GM06990 (cell line): Measurements from ENCODE around the gene KIAA1328.

Source experiments
- DNase-seq: peaks from one replicate; pipeline ENCODE4 v3.0.0-alpha.2; 2011; ENCODE audit not compliant: insufficient read length; ENCODE audit errors: extremely low read depth
- H3K27me3 ChIP-seq: replicated peaks from 2 replicates; pipeline ENCODE4 v1.6.0; 2011; ENCODE audit warnings: low read length; ENCODE audit not compliant: control insufficient read depth, insufficient read depth
- H3K36me3 ChIP-seq: 2 replicates; pipeline ENCODE4 v1.5.1; 2011; ENCODE audit warnings: low read length; ENCODE audit not compliant: control insufficient read depth, insufficient read depth
- H3K4me3 ChIP-seq: replicated peaks from 2 replicates; pipeline ENCODE4 v1.5.1; 2011; ENCODE audit warnings: low read depth, mild to moderate bottlenecking, control low read depth, low read length
- CTCF ChIP-seq: IDR thresholded peaks from 2 replicates; pipeline ENCODE4 v1.5.1; 2011; ENCODE audit warnings: low read length, control low read depth, mild to moderate bottlenecking, inconsistent platforms; ENCODE audit not compliant: insufficient read depth, poor library complexity, severe bottlenecking

The KIAA1328 gene

GRCh38 chr18:37251679-37252078 lies 422.8 kb downstream of the KIAA1328 start:
- TF ChIP-seq CTCF, result no peak
- Histone ChIP-seq H3K4me3 (no peak overlapping the region), H3K36me3 (no peaks in the 10 kb centered on the region), H3K27me3 (no peaks in the 10 kb centered on the region; the same call in 1 of the 2 replicates)
- DNase-seq, result no peak

DNA sequence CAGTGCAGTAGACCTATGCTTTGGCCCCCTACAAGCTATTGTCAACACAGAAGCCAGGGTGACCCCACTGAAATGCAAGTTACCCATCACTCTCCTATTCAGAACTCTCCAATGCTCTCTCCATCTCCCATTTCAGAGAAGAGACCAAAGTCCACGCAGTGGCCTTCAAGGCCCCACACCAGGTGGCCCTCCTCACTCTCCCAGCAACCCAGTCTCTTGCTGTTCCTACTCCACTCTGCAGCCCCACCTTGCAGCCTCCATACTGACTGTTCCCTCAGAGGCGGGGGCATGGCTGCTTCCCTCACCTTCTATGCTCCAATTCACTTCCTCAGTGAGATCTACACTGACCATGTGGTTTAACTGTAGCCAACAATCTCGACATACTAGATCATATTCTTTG lies 423.4 kb downstream of the KIAA1328 start:
- DNase-seq, result no peak
- H3K27me3 ChIP-seq, result no peaks in the 10 kb centered on the region; the same call in 1 of the 2 replicates
- H3K36me3 ChIP-seq, result no peaks in the 10 kb centered on the region
- no peak overlapping the region for H3K4me3 ChIP-seq
- TF ChIP-seq CTCF, result no peak

DNA sequence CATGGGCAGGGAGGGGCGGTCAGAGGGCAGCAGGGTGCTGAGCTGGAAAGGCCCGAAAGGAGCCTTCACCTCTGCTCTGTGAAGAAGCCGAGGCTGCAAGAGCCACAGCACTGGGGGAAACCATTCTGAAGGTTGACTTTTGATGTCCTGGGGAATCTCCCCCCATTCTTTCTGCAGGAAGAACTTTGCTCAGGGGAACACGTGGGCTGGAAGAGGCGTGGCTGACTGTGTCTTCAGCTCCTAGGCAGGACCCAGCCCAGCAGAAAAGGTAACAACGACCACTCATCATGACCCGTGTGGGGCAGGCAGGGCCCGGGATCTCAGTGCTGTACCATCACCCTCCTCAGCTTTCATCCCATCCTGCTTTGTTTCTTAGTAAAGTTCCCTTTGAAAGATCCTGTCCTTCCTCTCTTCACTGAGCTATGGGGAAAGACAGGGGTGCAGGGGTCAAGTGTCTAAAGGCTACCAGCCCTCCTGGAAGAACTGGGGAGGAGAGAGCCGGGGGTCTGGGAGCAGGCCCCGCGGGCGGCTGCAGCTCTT lies 424.0 kb downstream of the KIAA1328 start:
- DNase-seq, result no peak
- Histone ChIP-seq H3K36me3 (no peaks in the 10 kb centered on the region), H3K27me3 (no peaks in the 10 kb centered on the region; the same call in 1 of the 2 replicates), H3K4me3 (no peak overlapping the region)
- TF ChIP-seq CTCF, result no peak

GRCh38 chr18:37253394-37254235 lies 424.7 kb downstream of the KIAA1328 start:
- H3K36me3 ChIP-seq, result no peaks in the 10 kb centered on the region
- TF ChIP-seq CTCF, result no peak
- DNase-seq, result no peak
- H3K27me3 ChIP-seq, result no peaks in the 10 kb centered on the region; the same call in 1 of the 2 replicates
- peak overlapping the region; percentile 32; the same call in 1 of the 2 replicates for H3K4me3 ChIP-seq

DNA sequence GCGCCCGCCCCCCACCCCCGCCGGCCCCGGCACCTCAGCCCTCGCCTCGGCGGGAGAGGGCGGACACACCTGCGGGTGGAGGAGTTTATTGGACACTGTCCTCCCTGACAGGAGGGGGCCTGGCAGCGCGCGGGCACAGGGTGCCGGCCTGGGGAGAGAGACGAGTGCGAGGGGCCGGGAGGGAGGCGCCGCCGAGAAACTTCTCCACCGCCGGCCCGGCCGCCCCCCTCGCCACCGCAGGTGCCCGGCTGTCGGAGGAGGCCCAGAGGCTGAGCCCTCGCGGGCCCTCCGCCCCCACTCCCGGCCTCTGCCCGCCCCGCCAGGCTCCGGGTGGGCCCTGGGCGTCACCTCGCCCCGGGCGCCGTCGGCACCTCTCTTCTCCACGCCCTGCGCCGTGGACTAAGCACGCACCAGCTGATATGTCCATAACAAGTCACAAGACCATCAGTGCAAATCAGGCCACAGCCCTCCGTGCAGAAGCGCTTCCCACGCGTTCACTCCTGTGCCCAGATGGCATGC lies 425.4 kb downstream of the KIAA1328 start:
- TF ChIP-seq CTCF, result no peak
- no peak overlapping the region; the same call in 1 of the 2 replicates for H3K4me3 ChIP-seq
- no peaks in the 10 kb centered on the region; the same call in 1 of the 2 replicates for H3K27me3 ChIP-seq

More for the DNA sequence above, 425.4 kb downstream of the KIAA1328 start:
- DNase-seq, result no peak
- no peaks in the 10 kb centered on the region for H3K36me3 ChIP-seq
